DND-41 (cell line): Measurements from ENCODE around the gene SEMA3D.

Experiments used
- ATAC-seq: fragments of 200-7000 bp; cut with Tn5 transposase; 3 replicates; pipeline ENCODE4 v1.9.1; 2021; ENCODE audit warnings: low read depth; ENCODE audit not compliant: insufficient read depth
- DNase-seq: peaks from one replicate; pipeline ENCODE4 v3.0.0-alpha.2; 2020
- H2AFZ ChIP-seq: 2 replicates; pipeline ENCODE4 v1.6.0; 2012; ENCODE audit warnings: low read depth, low read length
- H3K27ac ChIP-seq: 2 replicates; pipeline ENCODE4 v1.5.1; 2012; ENCODE audit warnings: low read length, inconsistent platforms
- H3K27me3 ChIP-seq: fragments of 200-600 bp; sonication (generic); 2 replicates; pipeline ENCODE4 v1.6.0; 2012; ENCODE audit warnings: low read length, mild to moderate bottlenecking, inconsistent platforms; ENCODE audit not compliant: insufficient read depth, poor library complexity
- H3K36me3 ChIP-seq: 2 replicates; pipeline ENCODE4 v1.5.1; 2012; ENCODE audit warnings: low read length, inconsistent platforms; ENCODE audit not compliant: insufficient read depth
- H3K4me1 ChIP-seq: 2 replicates; pipeline ENCODE4 v1.5.1; 2012; ENCODE audit warnings: mild to moderate bottlenecking, low read length; ENCODE audit not compliant: insufficient read depth
- H3K4me2 ChIP-seq: 2 replicates; pipeline ENCODE4 v1.6.0; 2012; ENCODE audit warnings: mild to moderate bottlenecking, moderate library complexity, low read length, inconsistent platforms; ENCODE audit not compliant: insufficient read depth
- H3K4me3 ChIP-seq, 2 experiments: fragments of 200-600 bp in 1 of 2; shearing (Covaris generic) in 1 of 2; 2 replicates each; pipeline ENCODE4 v1.5.1; 2012 to 2016; ENCODE audit warnings: inconsistent platforms in 2 of 2, low read length in 2 of 2, mild to moderate bottlenecking in 2 of 2, low read depth in 1 of 2, moderate library complexity in 1 of 2
- H3K79me2 ChIP-seq: 2 replicates; pipeline ENCODE4 v1.6.0; 2012; ENCODE audit warnings: low read length, inconsistent platforms; ENCODE audit not compliant: insufficient read depth
- H3K9ac ChIP-seq: 2 replicates; pipeline ENCODE4 v1.6.0; 2012; ENCODE audit warnings: low read depth, mild to moderate bottlenecking, inconsistent platforms, low read length, moderate library complexity
- H3K9me3 ChIP-seq: 2 replicates; pipeline ENCODE4 v1.5.1; 2012; ENCODE audit warnings: low read length, moderate library complexity, mild to moderate bottlenecking, inconsistent platforms; ENCODE audit not compliant: insufficient read depth, severe bottlenecking
- H4K20me1 ChIP-seq: 2 replicates; pipeline ENCODE4 v1.6.0; 2012; ENCODE audit warnings: low read length; ENCODE audit not compliant: insufficient read depth
- CTCF ChIP-seq: IDR thresholded peaks from 2 replicates; pipeline ENCODE4 v1.5.1; 2012; ENCODE audit warnings: borderline replicate concordance, low read length, moderate library complexity, mild to moderate bottlenecking; ENCODE audit not compliant: poor library complexity, severe bottlenecking; ENCODE audit errors: extremely low read depth
- EZH2 ChIP-seq: IDR thresholded peaks from 3 replicates; pipeline ENCODE4 v1.6.1; 2012; ENCODE audit warnings: borderline replicate concordance, low read depth, mild to moderate bottlenecking, moderate library complexity, low read length, inconsistent platforms; ENCODE audit not compliant: severe bottlenecking

Gene SEMA3D

GRCh38 chr7:85160223-85160622, 26.6 kb downstream of the SEMA3D start:
- Histone ChIP-seq H3K9ac (no peak overlapping the region), H3K79me2 (no peaks in the 10 kb centered on the region), H4K20me1 (no peaks in the 10 kb centered on the region), H3K4me3 (no peak overlapping the region), H3K4me2 (no peak overlapping the region), H3K27ac (no peak overlapping the region), H3K27me3 (no peaks in the 10 kb centered on the region), H3K4me1 (no peaks in the 10 kb centered on the region), H2AFZ (no peak overlapping the region), H3K9me3 (no peaks in the 10 kb centered on the region), H3K36me3 (no peaks in the 10 kb centered on the region)
- ATAC-seq (no peak), DNase-seq (no peak)
- TF ChIP-seq CTCF = no peak
- TF ChIP-seq EZH2 = no peak

GRCh38 chr7:85159003-85159402, 27.9 kb downstream of the SEMA3D start:
- TF ChIP-seq EZH2 = no peak
- no peak for TF ChIP-seq CTCF
- Histone ChIP-seq H3K4me2 (no peak overlapping the region), H3K79me2 (no peaks in the 10 kb centered on the region), H3K9me3 (no peaks in the 10 kb centered on the region), H3K4me1 (no peaks in the 10 kb centered on the region), H4K20me1 (no peaks in the 10 kb centered on the region), H3K9ac (no peak overlapping the region), H3K27ac (no peak overlapping the region), H3K4me3 (no peak overlapping the region), H2AFZ (no peak overlapping the region), H3K27me3 (no peaks in the 10 kb centered on the region), H3K36me3 (no peaks in the 10 kb centered on the region)
- ATAC-seq = no peak
- DNase-seq = no peak

GRCh38 chr7:85156661-85157208, 30.1 kb downstream of the SEMA3D start:
- H3K4me2 ChIP-seq = no peak overlapping the region
- no peak overlapping the region for H3K27ac ChIP-seq
- H3K79me2 ChIP-seq = no peaks in the 10 kb centered on the region
- no peak overlapping the region for H3K9ac ChIP-seq
- H3K9me3 ChIP-seq = no peaks in the 10 kb centered on the region
- H4K20me1 ChIP-seq = no peaks in the 10 kb centered on the region
- H3K4me1 ChIP-seq = no peaks in the 10 kb centered on the region
- TF ChIP-seq EZH2 = no peak
- no peak for TF ChIP-seq CTCF
- H2AFZ ChIP-seq = no peak overlapping the region
- no peaks in the 10 kb centered on the region for H3K27me3 ChIP-seq
- H3K4me3 ChIP-seq = no peak overlapping the region
- no peak for ATAC-seq
- DNase-seq = no peak
- no peaks in the 10 kb centered on the region for H3K36me3 ChIP-seq
